KOPT-K1 (cell line): ENCODE measurements around the gene BCO1.
"Not testable (repeated sequence)": the region's sequence is repeated elsewhere in the genome, so short reads cannot be mapped to it uniquely, and the experiment has no call there.

ENCODE experiments used
- H3K27ac ChIP-seq: fragments of 200-600 bp; sonication (generic); 2 replicates; pipeline ENCODE4 v1.5.1; 2016; ENCODE audit warnings: antibody characterized with exemption, mild to moderate bottlenecking, low read depth, low read length; ENCODE audit not compliant: poor library complexity, severe bottlenecking
- H3K36me3 ChIP-seq: fragments of 200-600 bp; sonication (generic); 2 replicates; pipeline ENCODE4 v1.5.1; 2017; ENCODE audit warnings: antibody characterized with exemption, mild to moderate bottlenecking, low read length, moderate library complexity; ENCODE audit not compliant: insufficient read depth
- H3K9me3 ChIP-seq: fragments of 200-600 bp; sonication (generic); 2 replicates; pipeline ENCODE4 v1.5.1; 2017; ENCODE audit warnings: antibody characterized with exemption, low read length, mild to moderate bottlenecking; ENCODE audit not compliant: insufficient read depth, poor library complexity, severe bottlenecking

BCO1 gene

DNA sequence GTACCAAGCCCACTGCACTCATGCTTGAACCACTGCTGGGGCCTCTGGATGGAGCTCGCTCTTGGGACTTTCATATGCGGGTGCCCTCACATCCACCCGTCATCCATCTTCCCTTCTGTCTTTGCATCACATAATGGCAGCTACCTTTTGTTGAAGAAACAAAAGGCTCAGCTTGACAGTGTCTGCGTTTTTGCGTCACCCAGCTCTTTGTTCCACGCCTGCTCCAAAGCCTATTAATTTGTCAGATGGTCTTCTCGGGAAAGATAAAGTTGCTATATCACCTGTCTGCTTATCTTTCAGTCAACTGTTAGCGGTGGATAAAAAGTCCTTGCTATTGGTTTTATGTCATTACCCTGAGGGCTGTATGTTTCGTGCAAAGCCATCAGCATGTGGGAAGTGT, 18.1 kb upstream of the BCO1 start:
- H3K36me3 ChIP-seq: no peaks in the 10 kb centered on the region
- no peak overlapping the region for H3K27ac ChIP-seq
- no peaks in the 10 kb centered on the region for H3K9me3 ChIP-seq

DNA sequence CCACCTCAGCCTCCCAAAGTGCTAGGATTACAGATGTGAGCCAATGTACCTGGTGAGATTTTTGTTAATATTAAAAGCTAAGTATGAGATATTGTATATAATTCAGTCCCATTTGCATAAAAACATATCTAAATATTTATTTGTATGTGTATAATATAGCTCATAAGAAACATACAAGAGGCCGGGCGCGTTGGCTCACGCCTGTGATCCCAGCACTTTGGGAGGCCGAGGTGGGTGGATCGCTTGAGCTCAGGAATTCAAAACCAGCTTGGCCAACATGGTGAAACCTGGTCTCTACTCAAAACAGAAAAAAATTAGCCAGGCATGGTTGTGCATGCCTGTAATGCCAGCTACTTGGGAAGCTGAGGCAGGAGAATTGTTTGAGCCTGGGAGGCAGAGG, 16.8 kb upstream of the BCO1 start:
- Histone ChIP-seq H3K36me3 (no peaks in the 10 kb centered on the region), H3K27ac (no peak overlapping the region), H3K9me3 (no peaks in the 10 kb centered on the region)

DNA sequence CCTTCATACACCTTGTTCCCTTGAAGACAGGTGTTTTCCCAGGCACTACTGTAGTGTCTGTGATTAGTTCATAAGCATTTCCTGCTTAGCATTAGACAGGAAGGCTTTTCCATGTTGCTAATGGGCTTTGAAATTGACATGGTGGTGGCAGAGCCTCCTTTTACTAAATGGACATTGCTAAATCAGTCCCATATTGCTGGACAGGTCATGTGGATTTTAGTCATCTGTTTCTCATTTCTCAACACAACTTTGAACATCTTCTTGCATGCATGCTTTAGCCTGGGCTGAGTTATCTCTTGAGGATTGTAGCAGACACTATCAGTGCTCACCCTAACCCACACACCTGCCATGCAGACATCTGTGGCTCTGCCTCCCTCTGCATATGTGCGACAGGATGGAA, 13.7 kb upstream of the BCO1 start:
- Histone ChIP-seq H3K9me3 (peaks cover 3% of the 10 kb centered on the region), H3K27ac (no peak overlapping the region)

DNA sequence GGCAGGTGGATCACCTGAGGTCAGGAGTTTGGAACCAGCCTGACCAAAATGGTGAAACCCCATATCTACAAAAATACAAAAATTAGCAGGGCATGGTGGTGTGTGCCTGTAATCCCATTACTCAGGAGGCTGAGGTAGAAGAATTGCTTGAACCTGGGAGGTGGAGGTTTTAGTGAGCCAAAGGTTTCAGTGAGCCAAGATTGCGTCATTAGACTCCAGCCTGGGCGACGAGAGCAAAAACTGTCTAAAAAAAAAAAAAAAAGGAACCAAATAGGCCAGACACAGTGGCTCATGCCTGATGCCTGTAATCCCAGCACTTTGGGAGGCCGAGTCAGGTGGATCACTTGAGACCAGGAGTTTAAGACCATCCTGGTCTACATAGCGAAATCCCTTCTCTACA, 12.8 kb upstream of the BCO1 start:
- H3K27ac ChIP-seq, H3K36me3 ChIP-seq, H3K9me3 ChIP-seq: not testable (repeated sequence)

More for the DNA sequence above, 13.7 kb upstream of the BCO1 start:
- H3K36me3 ChIP-seq: no peaks in the 10 kb centered on the region

GRCh38 chr16:81227785-81228184, 10.7 kb upstream of the BCO1 start:
- Histone ChIP-seq H3K36me3 (no peaks in the 10 kb centered on the region), H3K27ac (no peak overlapping the region), H3K9me3 (peaks cover 9% of the 10 kb centered on the region)

DNA sequence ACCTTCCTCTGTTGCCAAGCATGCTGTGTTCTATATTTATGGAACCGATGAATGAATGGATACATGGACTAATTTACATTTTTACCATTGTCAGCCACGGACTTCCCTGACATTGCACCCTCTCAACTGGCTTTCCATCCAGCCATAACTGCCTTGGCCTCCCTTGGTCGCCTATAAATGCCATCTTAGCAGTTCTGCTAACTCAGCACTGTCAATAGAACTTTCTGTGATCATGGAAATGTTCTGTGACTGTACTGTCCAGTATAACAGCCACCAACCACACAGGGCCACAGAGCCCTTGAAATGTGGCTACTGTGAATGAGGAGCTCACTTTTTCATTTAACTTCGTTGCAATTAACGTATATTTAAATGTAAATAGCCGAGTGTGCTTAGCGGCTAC, 8.7 kb upstream of the BCO1 start:
- Histone ChIP-seq H3K36me3 (no peaks in the 10 kb centered on the region), H3K9me3 (peaks cover 9% of the 10 kb centered on the region)

GRCh38 chr16:81231014-81231413, 7.5 kb upstream of the BCO1 start:
- no peaks in the 10 kb centered on the region for H3K36me3 ChIP-seq
- H3K9me3 ChIP-seq: peaks cover 9% of the 10 kb centered on the region
- H3K27ac ChIP-seq: no peak overlapping the region

More for the DNA sequence above, 8.7 kb upstream of the BCO1 start:
- no peak overlapping the region for H3K27ac ChIP-seq

GRCh38 chr16:81232740-81233367, 5.6 kb upstream of the BCO1 start:
- no peaks in the 10 kb centered on the region for H3K36me3 ChIP-seq
- H3K9me3 ChIP-seq: peaks cover 9% of the 10 kb centered on the region

DNA sequence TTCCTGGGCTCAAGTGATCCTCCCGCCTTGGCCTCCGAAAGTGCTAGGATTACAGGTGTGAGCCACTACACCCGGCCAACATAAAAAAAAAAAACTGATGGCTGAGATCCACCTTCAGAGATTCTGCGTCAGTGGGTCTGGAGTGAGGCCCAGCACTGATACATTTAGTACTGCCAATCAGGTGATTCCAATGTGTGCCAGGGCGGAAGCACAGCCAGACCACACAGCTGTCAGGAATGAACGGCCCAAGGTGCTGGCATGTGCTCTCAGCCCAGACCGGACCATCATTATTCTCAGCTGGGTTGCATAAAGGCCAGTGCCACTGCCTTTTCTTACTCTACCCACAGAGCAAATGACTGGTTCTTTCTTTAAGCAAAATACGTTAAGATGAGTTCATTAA, 1.2 kb upstream of the BCO1 start:
- no peaks in the 10 kb centered on the region for H3K9me3 ChIP-seq
- H3K36me3 ChIP-seq: no peaks in the 10 kb centered on the region
- H3K27ac ChIP-seq: no peak overlapping the region

More at GRCh38 chr16:81232740-81233367, 5.6 kb upstream of the BCO1 start:
- no peak overlapping the region for H3K27ac ChIP-seq

DNA sequence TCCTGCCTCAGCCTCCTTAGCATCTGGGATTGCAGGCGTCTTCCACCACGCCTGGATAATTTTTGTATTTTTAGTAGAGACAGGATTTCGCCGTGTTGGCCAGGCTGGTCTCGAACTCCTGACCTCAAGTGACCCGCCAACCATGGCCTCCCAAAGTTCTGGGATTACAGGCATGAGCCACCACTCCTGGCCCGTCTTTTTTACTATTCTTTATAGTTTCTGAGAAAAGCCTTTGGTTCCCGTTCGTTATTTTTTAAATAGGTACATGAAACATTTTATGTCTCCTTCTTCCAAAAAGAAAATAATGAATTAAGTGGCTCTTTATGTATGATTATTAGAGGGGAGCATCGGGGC, 570 bp upstream of the BCO1 start:
- H3K27ac ChIP-seq: no peak overlapping the region
- no peaks in the 10 kb centered on the region for H3K9me3 ChIP-seq
- no peaks in the 10 kb centered on the region for H3K36me3 ChIP-seq

DNA sequence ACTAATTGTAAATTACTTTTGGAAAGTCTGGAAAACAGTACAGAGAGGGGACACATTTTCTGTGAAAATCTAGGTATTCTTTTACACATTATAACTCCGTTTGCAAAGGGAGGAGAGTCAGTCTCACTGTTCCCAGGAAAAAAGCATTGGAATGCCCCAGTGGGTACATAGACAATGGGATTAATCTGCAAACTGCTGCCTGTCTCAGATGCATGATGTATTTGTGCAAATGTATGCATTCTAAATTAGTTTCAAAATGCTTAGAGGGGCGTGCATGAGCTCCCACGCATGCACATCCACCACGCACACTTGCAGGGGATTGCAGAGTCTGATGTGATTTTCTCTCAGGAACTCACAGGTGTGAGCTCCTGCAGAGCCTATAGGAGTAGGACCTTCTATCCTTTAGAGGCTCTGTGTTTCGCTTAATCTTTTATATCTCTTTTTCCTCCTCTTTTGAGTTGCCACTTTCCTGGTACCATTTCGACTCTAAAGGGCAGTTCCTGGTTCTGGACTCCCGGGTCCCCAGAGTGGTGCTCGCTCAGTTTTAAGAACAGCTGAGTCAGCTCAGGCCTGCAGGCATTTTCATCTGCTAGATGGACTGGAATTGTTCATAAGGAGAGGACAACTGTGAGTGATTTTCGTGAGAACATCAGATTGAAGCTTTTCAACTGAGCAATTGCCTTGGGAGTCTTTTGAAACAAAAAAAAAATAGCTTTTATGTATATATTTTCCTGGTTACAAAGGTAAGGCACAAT, 1.1 kb downstream of the BCO1 start:
- H3K36me3 ChIP-seq: no peaks in the 10 kb centered on the region
- no peaks in the 10 kb centered on the region for H3K9me3 ChIP-seq
- H3K27ac ChIP-seq: no peak overlapping the region

DNA sequence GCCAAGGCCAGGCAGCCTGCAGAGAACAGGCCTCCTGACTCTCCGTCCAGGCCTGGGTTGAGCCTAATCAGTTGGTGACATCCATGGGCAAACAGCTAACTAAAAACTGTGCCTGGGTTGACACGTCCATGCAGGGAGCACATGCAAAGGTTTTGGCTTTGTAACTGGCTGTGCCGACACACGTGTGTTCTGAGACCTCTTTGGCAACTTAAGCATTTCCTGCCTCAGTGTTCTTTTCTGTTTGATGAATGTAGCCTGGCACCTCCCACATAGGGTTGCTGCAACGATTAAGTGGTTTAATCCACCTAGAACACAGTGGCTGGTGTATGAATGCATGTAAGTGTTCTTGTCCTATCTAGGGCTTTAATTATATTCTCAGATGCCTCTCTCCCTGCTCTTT, 3.2 kb downstream of the BCO1 start:
- H3K36me3 ChIP-seq: no peaks in the 10 kb centered on the region
- H3K9me3 ChIP-seq: no peaks in the 10 kb centered on the region
- H3K27ac ChIP-seq: no peak overlapping the region

GRCh38 chr16:81242977-81243618, 4.6 kb downstream of the BCO1 start:
- Histone ChIP-seq H3K27ac (no peak overlapping the region), H3K9me3 (no peaks in the 10 kb centered on the region), H3K36me3 (no peaks in the 10 kb centered on the region)

- Histone ChIP-seq H3K27ac (no peak overlapping the region), H3K36me3 (no peaks in the 10 kb centered on the region), H3K9me3 (no peaks in the 10 kb centered on the region)
Observed at GRCh38 chr16:81243942-81244341, 5.5 kb downstream of the BCO1 start.

- Histone ChIP-seq H3K27ac (no peak overlapping the region), H3K9me3 (no peaks in the 10 kb centered on the region), H3K36me3 (no peaks in the 10 kb centered on the region)
Observed at GRCh38 chr16:81251871-81252270, 13.4 kb downstream of the BCO1 start.

GRCh38 chr16:81253141-81253540, 14.7 kb downstream of the BCO1 start:
- Histone ChIP-seq H3K9me3 (no peaks in the 10 kb centered on the region), H3K36me3 (no peaks in the 10 kb centered on the region), H3K27ac (no peak overlapping the region)
